ENCODE data around the gene TFPI.
"Not testable (repeated sequence)": the region's sequence is repeated elsewhere in the genome, so short reads cannot be mapped to it uniquely, and the experiment has no call there.

Gene TFPI

DNA sequence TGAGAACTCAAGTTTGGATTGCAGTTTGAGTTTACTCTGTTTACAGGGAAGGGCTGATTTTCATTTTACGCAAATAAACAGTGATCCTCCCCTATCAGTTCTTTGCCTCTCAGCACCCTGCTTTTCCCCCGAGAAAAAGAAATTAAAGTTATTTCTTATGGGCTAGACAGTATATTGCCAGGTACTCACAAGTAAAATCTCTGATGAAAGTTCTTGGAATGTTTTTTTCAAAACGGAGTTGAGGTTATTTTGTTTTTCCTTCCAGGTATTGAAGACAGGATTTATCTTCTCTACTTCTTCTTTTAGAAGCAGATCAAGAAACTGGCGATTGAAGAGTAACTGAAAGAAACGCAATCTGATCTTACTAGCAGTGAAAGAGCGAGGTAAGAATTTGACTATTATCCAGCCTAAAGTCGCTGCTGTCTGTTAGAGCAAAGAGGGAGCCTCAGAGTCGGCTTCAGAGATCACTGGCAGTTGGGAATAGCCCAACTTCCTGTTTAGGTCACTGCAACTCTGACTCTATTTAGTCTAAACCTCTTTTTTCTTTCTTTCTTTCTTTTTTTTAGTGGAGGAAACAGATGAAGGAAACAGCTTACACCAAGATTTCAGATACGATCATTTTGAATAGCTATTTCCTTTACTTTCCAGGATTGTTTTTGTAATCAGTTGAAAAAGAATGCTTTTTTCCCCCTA lies at the start of gene TFPI:
Gene TFPI, minus strand, starts transcription at position 425 of the 693 bp plus-strand sequence. CDS start 50,667 bp downstream, outside the sequence.
- DNase-seq (ENCODE audit: low read depth) = no peak

DNA sequence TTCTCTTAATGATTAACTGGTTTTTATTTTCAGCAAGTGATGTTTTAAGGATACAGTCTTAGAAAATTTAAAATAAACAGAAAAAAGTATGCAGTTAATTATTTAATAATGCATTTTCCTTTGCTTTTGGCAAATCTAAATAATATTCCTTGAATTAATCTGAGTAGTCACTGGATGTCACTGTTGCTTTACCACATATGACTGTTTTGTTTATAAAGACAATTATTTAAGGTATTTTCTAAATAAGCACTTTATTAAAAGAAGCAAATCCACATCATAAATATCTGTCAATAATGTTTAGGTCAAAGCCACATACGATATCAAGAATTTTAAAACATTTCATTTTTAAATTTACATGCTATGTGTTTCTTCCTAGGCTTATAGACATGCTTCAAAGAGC lies 40.6 kb upstream of the TFPI start:
- no peak for DNase-seq (ENCODE audit: low read depth)

DNA sequence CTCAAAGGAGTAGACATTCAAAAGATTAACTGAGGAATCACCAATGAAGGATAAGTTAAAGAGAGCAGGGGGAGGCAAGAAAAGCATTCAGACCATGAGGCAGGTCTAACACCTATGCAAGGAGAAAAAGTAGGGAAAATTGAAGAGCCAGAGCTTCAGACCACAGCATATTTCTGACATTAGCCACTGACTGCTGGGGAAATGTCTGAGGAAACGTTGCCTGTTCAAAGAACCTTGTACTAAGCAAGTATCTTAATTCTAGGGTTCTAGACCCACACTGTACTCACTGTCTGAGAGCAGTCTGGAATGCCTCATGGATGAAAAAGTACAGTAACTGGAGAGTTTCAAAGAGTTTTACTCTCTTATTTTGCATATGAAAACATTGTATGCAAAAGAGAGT lies 39.5 kb upstream of the TFPI start:
- no peak for DNase-seq (ENCODE audit: low read depth)

DNA sequence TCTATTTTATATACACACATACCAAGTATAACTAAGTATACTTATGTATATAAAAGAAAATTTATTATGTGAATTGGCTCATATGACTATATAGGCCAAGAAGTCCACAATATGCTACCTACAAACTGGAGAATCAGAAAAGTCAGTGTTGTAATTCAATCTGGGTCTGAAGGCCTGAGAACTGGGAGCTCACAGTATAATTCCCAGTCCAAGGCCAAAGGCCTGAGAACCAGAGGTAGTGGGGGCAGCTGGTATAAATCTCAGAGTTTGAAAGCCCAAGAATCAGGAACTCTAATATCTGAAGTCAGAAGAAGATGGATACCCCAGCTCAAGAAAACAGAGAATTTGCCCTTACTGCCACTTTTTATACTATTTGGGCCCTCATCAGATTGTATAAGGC lies 38.9 kb upstream of the TFPI start:
- no peak for DNase-seq (ENCODE audit: low read depth)

DNA sequence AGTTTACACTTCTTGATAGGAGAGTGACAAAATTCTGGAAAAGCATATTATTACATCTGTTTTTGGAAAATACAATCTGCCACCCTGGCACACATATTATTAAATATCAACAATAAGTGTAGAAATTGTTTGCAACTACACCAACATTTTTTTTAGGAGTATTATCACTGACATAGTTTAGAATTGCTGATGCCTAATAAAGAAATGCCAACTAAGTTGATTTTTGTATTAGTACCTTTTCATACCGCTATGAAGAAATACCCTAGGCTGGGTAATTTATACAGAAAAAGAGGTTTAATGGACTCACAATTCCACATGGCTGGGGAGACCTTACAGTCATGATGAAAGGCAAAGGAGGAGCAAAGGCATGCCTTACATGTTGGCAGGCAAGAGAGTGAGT lies 35.9 kb upstream of the TFPI start:
- DNase-seq (ENCODE audit: low read depth) = no peak

DNA sequence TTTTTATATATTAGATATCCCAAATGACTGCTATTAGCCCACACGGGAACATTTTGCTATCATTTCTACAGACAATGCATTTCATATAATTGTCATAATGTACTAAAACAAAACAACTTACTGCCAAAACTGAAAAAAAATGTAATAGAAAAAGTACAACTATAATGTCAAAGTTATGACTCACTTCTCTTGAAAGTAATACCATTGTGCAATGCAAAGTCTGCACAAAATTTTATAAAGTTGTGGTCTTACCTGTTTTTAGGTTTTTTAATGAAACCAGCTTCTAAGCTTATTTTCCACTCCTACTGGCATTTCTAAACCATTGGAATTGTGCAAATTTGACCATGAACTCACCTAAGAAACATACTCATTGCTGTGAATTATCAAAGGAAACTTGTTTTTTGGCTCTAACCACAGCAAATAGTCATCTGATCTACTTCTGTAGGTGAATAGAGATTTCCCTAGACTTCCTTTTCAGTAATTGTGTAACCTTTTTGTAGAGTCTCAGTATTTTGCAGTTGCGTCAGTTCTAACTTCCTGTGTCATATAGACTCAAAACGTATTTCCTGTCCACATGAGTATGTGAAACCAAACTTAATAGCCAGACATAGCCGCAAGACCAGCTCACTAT lies 31.9 kb upstream of the TFPI start:
- no peak for DNase-seq (ENCODE audit: low read depth)

DNA sequence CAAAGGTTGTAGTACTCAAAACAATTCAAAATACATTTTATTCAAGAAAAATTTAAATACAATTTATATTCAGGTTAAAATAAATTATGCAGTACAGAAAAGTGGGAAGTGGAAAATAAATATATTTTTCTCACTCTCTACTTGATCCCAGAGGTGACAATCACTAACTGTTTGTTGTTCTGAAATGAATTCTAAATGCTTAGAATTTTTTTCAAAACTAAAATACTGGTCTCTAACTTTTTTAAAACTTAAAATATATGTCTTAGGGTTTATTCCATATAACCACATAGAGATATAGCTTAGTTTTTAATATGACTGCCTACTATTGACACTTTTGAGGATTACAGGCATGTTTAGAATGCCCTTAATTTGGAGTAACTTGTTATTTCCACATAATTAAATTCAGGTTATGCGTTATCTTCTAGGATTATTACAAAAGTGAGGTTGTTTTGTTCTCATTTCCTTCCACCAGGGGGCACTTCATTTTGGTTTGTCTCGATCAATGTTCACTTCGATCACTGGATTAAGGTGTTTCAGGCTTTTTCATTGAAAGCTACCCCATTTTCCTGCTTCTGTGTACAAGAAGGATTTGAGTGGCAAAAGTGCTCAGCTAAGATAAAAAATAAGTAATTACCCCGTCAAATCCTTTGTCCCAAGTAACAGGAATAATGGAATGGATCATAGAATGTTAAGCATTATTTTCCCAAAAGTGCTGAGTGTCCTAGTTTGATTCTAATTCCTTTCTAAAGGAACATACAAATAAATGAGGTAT lies 27.1 kb upstream of the TFPI start:
- no peak for DNase-seq (ENCODE audit: low read depth)

DNA sequence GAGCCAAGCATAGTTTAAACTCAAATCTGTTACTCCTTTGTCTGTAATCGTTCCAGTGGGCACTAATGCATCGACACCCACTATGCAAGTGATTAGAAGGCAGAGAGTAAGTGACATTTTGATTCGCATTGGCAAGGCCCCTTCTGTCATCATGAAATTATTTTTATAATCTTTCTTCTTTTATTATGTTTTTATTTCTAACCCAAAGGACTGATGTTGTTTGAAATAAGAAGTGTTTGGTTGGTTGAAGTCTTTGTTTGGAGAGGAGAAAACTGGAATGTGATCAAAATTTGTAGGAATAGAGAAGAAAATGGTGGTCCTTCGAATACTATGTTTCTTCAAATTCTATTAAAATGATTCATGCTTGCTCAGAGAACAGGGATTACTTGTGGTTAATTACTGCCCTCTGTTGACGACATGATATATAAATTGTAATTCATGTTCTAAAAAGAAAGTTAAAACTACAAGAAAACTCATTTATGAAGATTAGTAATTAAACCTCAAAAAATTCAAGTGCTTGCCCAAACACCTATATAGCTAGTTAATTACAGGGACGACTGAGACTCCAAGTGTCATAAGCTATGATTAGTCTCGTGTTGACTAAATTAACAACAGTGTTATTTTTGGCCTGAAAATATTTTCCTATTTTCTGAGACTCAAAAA lies 26.4 kb upstream of the TFPI start:
- no peak for DNase-seq (ENCODE audit: low read depth)

DNA sequence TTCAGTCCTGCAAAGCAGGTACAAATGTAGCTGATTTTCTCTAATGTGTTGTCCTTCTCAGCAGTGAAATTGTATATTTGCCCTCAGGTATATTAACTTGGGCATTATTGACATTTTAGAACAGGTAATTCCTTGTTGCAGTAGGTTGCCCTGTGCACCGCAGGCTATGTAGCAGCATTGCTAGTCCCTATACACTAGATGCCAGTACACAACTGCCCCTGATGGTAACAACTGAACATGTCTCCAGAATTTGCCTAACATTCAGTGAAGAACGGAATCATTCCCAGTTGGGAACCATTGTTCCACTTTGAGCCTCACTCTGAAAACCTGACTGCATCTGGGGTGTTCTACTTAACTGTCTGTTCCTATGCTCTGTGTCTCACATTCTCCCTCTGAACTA lies 23.1 kb upstream of the TFPI start:
- DNase-seq (ENCODE audit: low read depth) = no peak

DNA sequence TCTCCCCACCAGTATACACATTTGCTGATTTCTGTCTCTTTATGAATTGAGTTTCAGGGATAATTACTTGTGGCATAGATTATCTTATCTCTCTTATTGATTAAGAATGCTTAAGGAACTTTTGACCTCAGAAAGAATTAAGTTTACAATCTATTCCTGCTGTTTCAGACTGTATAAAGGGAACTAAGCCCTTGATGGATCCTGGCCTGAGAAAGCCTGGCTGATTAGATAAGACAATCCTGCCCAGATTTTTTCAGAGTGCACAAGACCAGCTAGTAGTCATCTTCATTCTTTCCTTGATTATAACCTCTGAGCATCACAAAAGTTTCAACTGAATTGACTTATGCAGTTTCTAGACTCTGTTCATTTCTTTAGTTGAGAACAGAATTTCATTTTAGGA lies 22.7 kb upstream of the TFPI start:
- no peak for DNase-seq (ENCODE audit: low read depth)

DNA sequence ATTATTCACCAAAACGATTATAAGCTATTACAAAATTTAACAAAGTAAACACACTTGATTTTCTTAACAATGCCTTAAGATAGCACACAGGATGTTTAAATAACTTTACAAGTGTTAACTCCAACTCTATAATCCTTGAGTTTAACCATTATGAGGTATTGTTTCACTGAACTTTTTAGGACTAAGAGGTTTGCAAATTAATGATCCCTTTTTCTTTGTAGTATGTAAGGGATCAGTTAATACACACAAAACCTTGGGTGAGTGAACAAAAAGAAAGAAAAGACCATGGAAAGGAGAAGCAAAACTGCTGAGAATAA lies 21.5 kb upstream of the TFPI start:
- no peak for DNase-seq (ENCODE audit: low read depth)

DNA sequence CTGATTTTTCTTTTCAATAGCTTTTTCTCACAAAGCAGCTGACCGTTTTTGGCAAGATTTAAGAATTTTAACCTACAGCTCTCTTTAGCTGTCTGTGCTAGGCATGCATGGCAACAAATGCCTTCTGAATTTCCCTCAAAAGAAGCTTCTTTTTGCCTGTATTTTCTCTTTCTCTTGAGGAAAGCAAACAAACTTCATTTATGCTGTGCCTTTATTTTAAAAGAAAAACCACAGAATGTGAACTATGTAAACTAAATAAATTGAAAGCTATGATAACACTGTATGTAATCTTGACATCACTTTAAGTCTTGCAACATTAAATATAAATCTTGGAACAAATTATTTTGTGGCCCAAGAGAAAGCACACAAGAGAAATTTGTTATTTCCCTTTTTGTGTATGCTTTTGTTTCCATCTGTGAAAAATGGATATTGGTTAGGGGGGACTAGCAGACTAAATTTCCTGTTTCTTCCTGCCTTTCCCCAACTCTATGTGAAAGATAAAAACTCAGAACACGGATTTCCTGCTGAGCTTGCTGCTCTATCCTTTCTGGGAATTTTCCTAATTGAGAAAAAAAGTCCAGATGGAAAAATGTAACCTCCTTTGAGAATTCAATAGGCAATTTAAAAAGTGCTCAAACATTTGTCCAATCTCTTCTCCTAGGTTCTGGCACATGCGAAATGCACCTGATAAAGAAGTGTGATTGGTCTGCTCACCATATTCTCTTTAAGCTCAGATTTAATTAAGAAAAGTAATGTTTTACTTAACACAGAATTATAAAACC lies 20.9 kb upstream of the TFPI start:
- no peak for DNase-seq (ENCODE audit: low read depth)

DNA sequence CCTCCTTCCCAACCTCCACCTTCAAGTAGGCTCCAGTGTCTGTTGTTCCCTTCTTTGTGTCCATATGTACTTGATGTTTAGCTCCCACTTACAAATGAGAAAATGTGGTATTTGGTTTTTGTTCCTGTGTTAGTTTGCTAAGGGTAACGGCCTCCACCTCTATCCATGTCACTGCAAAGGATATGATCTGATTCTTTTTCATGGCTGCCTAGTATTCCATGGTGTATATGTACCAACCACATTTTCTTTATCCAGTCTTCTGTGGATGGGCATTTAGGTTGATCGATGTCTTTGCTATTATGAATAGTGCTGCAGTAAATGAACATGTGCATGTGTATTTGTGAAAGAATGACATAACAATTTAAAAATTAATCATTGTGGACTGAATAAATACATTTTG lies 19.5 kb upstream of the TFPI start:
- no peak for DNase-seq (ENCODE audit: low read depth)

DNA sequence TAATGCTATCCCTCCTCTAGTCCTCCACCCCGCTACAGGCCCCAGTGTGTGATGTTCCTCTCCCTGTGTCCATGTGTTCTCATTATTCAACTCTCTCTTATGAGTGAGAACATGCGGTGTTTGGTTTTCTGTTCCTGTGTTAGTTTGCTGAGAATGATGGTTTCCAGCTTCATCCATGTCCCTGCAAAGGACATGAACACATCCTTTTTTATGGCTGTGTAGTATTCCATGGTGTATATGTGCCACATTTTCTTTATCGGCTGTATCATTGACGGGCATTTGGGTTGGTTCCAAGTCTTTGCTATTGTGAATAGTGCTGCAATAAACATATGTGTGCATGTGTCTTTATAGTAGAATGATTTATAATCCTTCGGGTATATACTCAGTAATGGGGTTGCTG lies 17.8 kb upstream of the TFPI start:
- DNase-seq (ENCODE audit: low read depth) = not testable (repeated sequence)

DNA sequence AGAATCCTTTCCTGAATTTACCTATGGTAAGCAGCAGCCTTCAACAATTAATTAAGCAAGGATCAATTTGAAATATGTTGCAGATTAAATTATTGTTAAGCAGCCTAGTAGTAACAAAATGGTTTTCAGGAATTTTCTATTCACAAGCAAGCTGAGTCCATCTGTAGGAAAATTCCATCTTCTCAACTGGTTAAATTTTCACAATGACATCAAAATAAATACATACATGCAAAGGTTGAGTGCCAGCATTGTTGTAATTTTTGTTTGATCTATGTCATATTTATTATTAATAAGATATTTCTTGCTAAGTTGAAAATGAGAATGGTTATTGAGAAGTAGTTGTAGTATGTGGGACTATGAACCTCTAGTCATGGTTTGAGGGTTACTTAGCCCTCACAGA lies 15.3 kb upstream of the TFPI start:
- no peak for DNase-seq (ENCODE audit: low read depth)

DNA sequence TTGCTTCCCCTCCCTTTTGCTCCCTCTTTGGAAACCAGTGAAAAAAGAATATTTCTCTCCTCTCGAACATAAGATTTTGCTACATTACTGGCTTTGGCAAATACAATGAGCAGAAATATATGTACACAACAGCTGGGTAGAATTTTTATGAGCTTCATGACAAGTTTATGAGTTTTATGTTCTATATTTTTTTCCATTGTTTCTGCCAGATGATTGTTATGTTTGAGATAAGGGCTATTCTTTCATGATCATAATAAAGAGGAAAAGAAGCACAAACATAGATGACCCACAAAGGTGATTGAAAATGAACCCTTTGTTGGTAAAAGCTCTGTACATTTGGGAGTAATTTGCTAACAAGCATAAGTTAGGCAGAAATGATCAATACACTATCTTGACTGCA lies 14.8 kb upstream of the TFPI start:
- DNase-seq (ENCODE audit: low read depth) = no peak

DNA sequence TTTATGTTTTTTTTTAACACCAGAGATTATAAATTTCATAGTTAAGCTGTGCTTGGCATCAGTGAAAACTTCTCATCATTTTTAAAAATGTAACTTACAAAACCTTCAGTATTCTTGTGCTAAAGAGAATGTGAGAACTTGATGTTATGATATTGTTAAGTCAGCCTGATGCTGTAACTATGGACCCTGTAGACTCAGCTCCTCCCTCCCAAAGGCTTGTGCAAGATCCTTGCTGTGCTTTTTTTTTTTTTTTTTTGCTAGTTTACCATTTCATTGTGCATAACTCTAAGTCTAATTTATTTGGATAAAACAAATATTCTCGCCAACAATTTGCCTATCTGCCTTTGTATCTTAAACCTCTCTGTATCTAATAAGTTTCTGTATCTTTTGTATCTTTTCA lies 12.9 kb upstream of the TFPI start:
- no peak for DNase-seq (ENCODE audit: low read depth)

DNA sequence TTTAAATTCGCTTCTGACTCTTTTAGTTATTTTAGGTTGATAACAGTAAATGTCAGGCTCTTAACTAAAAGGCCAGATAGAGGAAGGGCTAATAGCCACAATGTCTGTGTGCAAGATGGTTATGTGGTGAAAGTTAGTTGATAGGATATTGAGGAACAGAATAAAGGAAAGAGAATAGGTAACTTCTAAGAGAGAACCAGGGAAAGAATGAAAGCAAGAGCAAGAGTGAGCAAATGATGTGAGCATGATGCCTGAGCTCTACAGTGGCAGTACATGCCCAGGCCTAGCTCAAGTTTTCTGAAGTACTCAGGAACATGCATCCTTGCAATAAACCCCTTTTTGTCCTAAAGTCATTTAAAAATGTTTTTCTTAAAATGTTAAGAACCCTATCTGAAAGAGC lies 12.5 kb upstream of the TFPI start:
- DNase-seq (ENCODE audit: low read depth) = no peak

DNA sequence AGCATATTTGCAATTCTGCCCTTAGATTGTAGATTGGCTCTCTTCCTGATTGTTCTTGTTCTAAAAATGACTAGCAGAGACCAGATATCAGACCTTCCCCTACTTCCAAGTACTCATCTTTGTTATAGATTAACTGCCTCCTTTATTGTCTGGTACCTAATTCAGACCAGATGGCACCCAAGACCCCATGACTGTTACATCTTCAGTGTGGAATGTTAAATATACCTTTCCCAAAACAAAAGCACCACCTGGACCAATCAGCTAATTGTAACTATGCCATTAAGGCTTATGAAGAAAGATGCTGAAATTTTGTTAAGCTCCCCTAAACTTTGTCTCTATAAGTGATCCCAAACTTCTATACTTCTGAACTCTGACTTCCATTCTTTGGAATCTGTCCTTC lies 12.0 kb upstream of the TFPI start:
- no peak for DNase-seq (ENCODE audit: low read depth)

DNA sequence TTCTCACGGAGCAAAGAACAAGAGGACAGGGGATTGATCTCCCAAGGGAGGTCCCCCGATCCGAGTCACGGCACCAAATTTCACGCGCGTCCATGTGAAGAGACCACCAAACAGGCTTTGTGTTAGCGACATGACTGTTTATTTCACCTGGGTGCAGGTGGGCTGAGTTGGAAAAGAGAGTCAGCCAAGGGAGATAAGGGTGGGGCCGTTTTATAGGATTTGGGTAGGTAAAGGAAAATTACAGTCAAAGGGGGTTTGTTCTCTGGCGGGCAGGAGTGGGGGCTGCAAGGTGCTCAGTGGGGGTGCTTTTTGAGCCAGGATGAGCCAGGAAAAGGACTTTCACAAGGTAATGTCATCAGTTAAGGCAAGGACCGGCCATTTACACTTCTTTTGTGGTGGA lies 11.4 kb upstream of the TFPI start:
- DNase-seq (ENCODE audit: low read depth) = not testable (repeated sequence)

DNA sequence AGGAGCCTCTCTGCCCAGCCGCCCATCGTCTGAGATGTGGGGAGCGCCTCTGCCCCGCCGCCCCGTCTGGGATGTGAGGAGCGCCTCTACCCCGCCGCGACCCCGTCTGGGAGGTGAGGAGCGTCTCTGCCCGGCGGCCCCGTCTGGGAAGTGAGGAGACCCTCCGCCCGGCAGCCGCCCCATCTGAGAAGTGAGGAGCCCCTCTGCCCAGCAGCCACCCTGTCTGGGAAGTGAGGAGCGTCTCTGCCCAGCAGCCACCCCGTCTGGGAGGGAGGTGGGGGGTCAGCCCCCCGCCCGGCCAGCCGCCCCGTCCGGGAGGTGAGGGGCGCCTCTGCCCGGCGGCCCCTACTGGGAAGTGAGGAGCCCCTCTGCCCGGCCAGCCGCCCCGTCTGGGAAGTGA lies 2.3 kb upstream of the TFPI start:
- not testable (repeated sequence) for DNase-seq (ENCODE audit: low read depth)

DNA sequence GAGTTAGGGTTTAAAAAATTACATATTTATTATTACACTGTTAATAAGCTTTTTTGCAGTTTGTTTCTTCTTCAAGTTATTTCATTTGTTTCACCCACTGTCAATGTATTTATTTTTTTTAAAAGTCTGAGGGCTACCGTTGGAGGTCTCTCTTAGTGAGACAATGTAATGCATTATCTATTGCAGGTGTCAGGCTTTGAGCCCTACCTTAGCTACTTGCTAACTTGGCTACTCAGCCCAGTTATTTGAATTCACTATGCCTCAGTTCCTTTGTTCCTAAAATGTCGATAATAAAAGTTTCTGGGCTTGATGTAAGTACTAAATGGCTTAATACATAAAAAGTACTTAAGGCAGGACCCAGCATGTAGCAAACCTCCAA lies 458 bp upstream of the TFPI start:
- DNase-seq (ENCODE audit: low read depth) = no peak

Measured in activated T-cell treated with anti-CD3 and anti-CD28 coated beads for 48 hours (primary cell).